Activated CD8-positive, alpha-beta memory T cell treated with anti-CD3 and anti-CD28 coated beads, Interleukin-2, amount 50 U/mL, for 24 hours (primary cell): Measurements from ENCODE around the gene USP20.

Experiments used
- DNase-seq: peaks from one replicate; pipeline ENCODE4 v3.0.0-alpha.2; 2020; ENCODE audit errors: extremely low read depth

Gene USP20

GRCh38 chr9:129823542-129823934, 11.7 kb upstream of the USP20 start:
- no peak for DNase-seq

- peak; percentile 88 for DNase-seq
Observed at GRCh38 chr9:129823935-129824601, 11.2 kb upstream of the USP20 start, which contains the start of gene TOR1A. Gene TOR1A (minus strand): TSS chr9:129824136. CDS start chr9:129824085, 51 bp downstream.

GRCh38 chr9:129826344-129826743, 8.9 kb upstream of the USP20 start:
- DNase-seq = no peak

- no peak for DNase-seq
Observed at GRCh38 chr9:129826759-129827158, 8.5 kb upstream of the USP20 start.

GRCh38 chr9:129828051-129828450, 7.2 kb upstream of the USP20 start:
- no peak for DNase-seq

GRCh38 chr9:129828969-129829368, 6.3 kb upstream of the USP20 start:
- DNase-seq = no peak

- no peak for DNase-seq
Observed at GRCh38 chr9:129832982-129833381, 2.3 kb upstream of the USP20 start.

- no peak for DNase-seq
Observed at GRCh38 chr9:129834489-129835127, 650 bp upstream of the USP20 start.

- no peak for DNase-seq
Observed at GRCh38 chr9:129835860-129836223, 584 bp downstream of the USP20 start.

GRCh38 chr9:129836311-129837007, 1.2 kb downstream of the USP20 start:
- no peak for DNase-seq

- no peak for DNase-seq
Observed at GRCh38 chr9:129838707-129839259, 3.5 kb downstream of the USP20 start.

GRCh38 chr9:129839324-129840023, 4.2 kb downstream of the USP20 start:
- no peak for DNase-seq

GRCh38 chr9:129840034-129840433, 4.8 kb downstream of the USP20 start:
- no peak for DNase-seq

- DNase-seq = no peak
Observed at GRCh38 chr9:129841071-129841470, 5.8 kb downstream of the USP20 start.

- no peak for DNase-seq
Observed at GRCh38 chr9:129845373-129845772, 10.1 kb downstream of the USP20 start.

GRCh38 chr9:129848712-129849441, 13.6 kb downstream of the USP20 start:
- no peak for DNase-seq

- no peak for DNase-seq
Observed at GRCh38 chr9:129849901-129850300, 14.6 kb downstream of the USP20 start.

- DNase-seq = no peak
Observed at GRCh38 chr9:129850821-129851550, 15.7 kb downstream of the USP20 start.

- DNase-seq = no peak
Observed at GRCh38 chr9:129851821-129852220, 16.6 kb downstream of the USP20 start.

- DNase-seq = no peak
Observed at GRCh38 chr9:129852579-129852978, 17.3 kb downstream of the USP20 start.

GRCh38 chr9:129853614-129854013, 18.4 kb downstream of the USP20 start:
- DNase-seq = no peak
